Glutamatergic neuron (in vitro differentiated cells): ENCODE results near the gene SIMC1. TPM values are rescaled to one million over a fixed set of nuclear protein-coding genes. Genes with fewer than 3 reads are reported as not detected.
A peak's percentile ranks its signal among the peaks of the same experiment; 100 is the strongest.

Experiments used
- DNase-seq: peaks from one replicate; pipeline ENCODE4 v3.0.0; 2022
- H3K27ac Mint-ChIP-seq: one replicate; pipeline ENCODE4 v1.8.0; 2020; ENCODE audit warnings: mild to moderate bottlenecking, mixed read lengths, inconsistent platforms; ENCODE audit not compliant: unreplicated experiment
- H3K27me3 Mint-ChIP-seq: one replicate; pipeline ENCODE4 v1.8.0; 2020; ENCODE audit warnings: mild to moderate bottlenecking, moderate library complexity, mixed read lengths, inconsistent platforms; ENCODE audit not compliant: unreplicated experiment
- H3K36me3 Mint-ChIP-seq: one replicate; pipeline ENCODE4 v1.8.0; 2020; ENCODE audit warnings: mild to moderate bottlenecking, mixed read lengths, inconsistent platforms; ENCODE audit not compliant: unreplicated experiment
- H3K4me1 Mint-ChIP-seq: one replicate; pipeline ENCODE4 v1.8.0; 2020; ENCODE audit warnings: mild to moderate bottlenecking, low read depth, mixed read lengths, inconsistent platforms; ENCODE audit not compliant: unreplicated experiment
- H3K4me3 Mint-ChIP-seq: one replicate; pipeline ENCODE4 v1.8.0; 2020; ENCODE audit warnings: mild to moderate bottlenecking, mixed read lengths, inconsistent platforms; ENCODE audit not compliant: unreplicated experiment
- H3K9me3 Mint-ChIP-seq: one replicate; pipeline ENCODE4 v1.8.0; 2020; ENCODE audit warnings: mild to moderate bottlenecking, moderate library complexity, mixed read lengths, inconsistent platforms; ENCODE audit not compliant: unreplicated experiment
- CTCF ChIP-seq: fragments of 200-600 bp; sonication (generic); IDR thresholded peaks from one replicate; pipeline ENCODE4 v1.5.0; 2021; ENCODE audit not compliant: partially characterized antibody, unreplicated experiment
- total RNA-seq: library from RNA; stranded (reverse); fragmentation: NEBNext Ultra II Directional; extraction: Animal tissue kit (Norgen Biotek cat#: 25700); gene quantifications from one replicate; pipeline ENCODE4 v1.2.1, GENCODE V29; 2021; ENCODE audit not compliant: unreplicated experiment

The SIMC1 gene
- total RNA-seq, 1 donor from 2014 or later = 35.2 TPM

GRCh38 chr5:176389135-176390123 lies 151.2 kb downstream of the SIMC1 start:
- no peak for DNase-seq
- Mint-ChIP-seq H3K27ac (peak overlapping the region; percentile 99), H3K27me3 (peaks cover 10% of the 10 kb centered on the region), H3K36me3 (no peaks in the 10 kb centered on the region), H3K4me1 (peaks cover 11% of the 10 kb centered on the region), H3K4me3 (peak overlapping the region; percentile 99), H3K9me3 (peaks cover 11% of the 10 kb centered on the region)
- TF ChIP-seq CTCF = no peak

GRCh38 chr5:176391479-176391878 lies 153.3 kb downstream of the SIMC1 start:
- TF ChIP-seq CTCF = no peak
- Mint-ChIP-seq H3K4me3 (no peak overlapping the region), H3K4me1 (peaks cover 16% of the 10 kb centered on the region), H3K36me3 (no peaks in the 10 kb centered on the region), H3K27ac (peak overlapping the region; percentile 12), H3K27me3 (peaks cover 11% of the 10 kb centered on the region), H3K9me3 (peaks cover 11% of the 10 kb centered on the region)
- DNase-seq = no peak

- Mint-ChIP-seq H3K27me3 (peaks cover 11% of the 10 kb centered on the region), H3K4me3 (peak overlapping the region; percentile 9), H3K9me3 (peaks cover 11% of the 10 kb centered on the region), H3K4me1 (peaks cover 20% of the 10 kb centered on the region), H3K27ac (peak overlapping the region; percentile 12), H3K36me3 (no peaks in the 10 kb centered on the region)
- no peak for TF ChIP-seq CTCF
- no peak for DNase-seq
Measured at GRCh38 chr5:176391999-176392398, 153.8 kb downstream of the SIMC1 start.

- no peak for TF ChIP-seq CTCF
- Mint-ChIP-seq H3K9me3 (peaks cover 11% of the 10 kb centered on the region), H3K4me3 (no peak overlapping the region)
Measured at GRCh38 chr5:176392526-176392925, 154.3 kb downstream of the SIMC1 start.

GRCh38 chr5:176394096-176394495 lies 155.9 kb downstream of the SIMC1 start:
- Mint-ChIP-seq H3K4me3 (no peak overlapping the region), H3K27me3 (peaks cover 7% of the 10 kb centered on the region), H3K27ac (no peak overlapping the region), H3K9me3 (peaks cover 1% of the 10 kb centered on the region), H3K36me3 (no peaks in the 10 kb centered on the region), H3K4me1 (peaks cover 19% of the 10 kb centered on the region)
- DNase-seq = no peak
- no peak for TF ChIP-seq CTCF

More at GRCh38 chr5:176392526-176392925, 154.3 kb downstream of the SIMC1 start:
- Mint-ChIP-seq H3K27me3 (peaks cover 11% of the 10 kb centered on the region), H3K4me1 (peaks cover 18% of the 10 kb centered on the region), H3K36me3 (no peaks in the 10 kb centered on the region), H3K27ac (no peak overlapping the region)
- no peak for DNase-seq
